ENCODE results near the gene VOPP1. TPM values are rescaled to one million over a fixed set of nuclear protein-coding genes. Genes with fewer than 3 reads are reported as not detected.

VOPP1 gene
- total RNA-seq, 1 experiment from 2014 or later: 60.2 TPM

GRCh38 chr7:55540226-55540858 is 32.0 kb downstream of the VOPP1 start:
- intact Hi-C loops (cut with micrococcal nuclease): no loop called here
- ChIA-PET POLR2A (ENCODE audit: unreplicated experiment) (no interaction called here), CTCF (no interaction called here)
- H3K9me2 ChIP-seq (replicated peaks; ENCODE audit: low read length): no peaks in the 10 kb centered on the region
- no peaks in the 10 kb centered on the region for H3F3A ChIP-seq (ENCODE audit: low read length, unreplicated experiment)
- H3K9me3 ChIP-seq (ENCODE audit: low read length): no peaks in the 10 kb centered on the region
- no peak for DNase-seq
- H3K4me2 ChIP-seq (ENCODE audit: low read length): no peak overlapping the region
- TF ChIP-seq EZH2 (IDR thresholded peaks at IDR 0.05; ENCODE audit: low read length, unreplicated experiment) (no peak), EZH2phosphoT487 (IDR thresholded peaks at IDR 0.05; ENCODE audit: borderline replicate concordance, low read length) (no peak), CTCF (conservative IDR thresholded peaks at IDR 0.05; ENCODE audit: low read depth, low read length) (no peak)
- no peak for ATAC-seq
- BruUV-seq (replicated peaks): no TSS peak
- H2AFZ ChIP-seq (ENCODE audit: low read length): no peak overlapping the region
- H3K36me3 ChIP-seq (ENCODE audit: low read depth, low read length): no peaks in the 10 kb centered on the region
- H4K20me1 ChIP-seq (ENCODE audit: low read length): no peaks in the 10 kb centered on the region; the same call in 1 of the 2 replicates
- H3K79me2 ChIP-seq (ENCODE audit: low read length): peaks cover 42% of the 10 kb centered on the region
- no peak overlapping the region for H3K27ac ChIP-seq (ENCODE audit: low read length)
- no peaks in the 10 kb centered on the region for H3K27me3 ChIP-seq (ENCODE audit: low read length)
- H3K4me1 ChIP-seq (ENCODE audit: insufficient read depth, low read length): peaks cover 4% of the 10 kb centered on the region
- H3K9ac ChIP-seq (ENCODE audit: low read length): no peak overlapping the region
- no peak overlapping the region for H3K4me3 ChIP-seq (ENCODE audit: low read length)

GRCh38 chr7:55539380-55539779 is 32.9 kb downstream of the VOPP1 start:
- ChIA-PET CTCF (no interaction called here), POLR2A (ENCODE audit: unreplicated experiment) (no interaction called here)
- ATAC-seq (no peak), DNase-seq (no peak)
- Histone ChIP-seq H3K9me3 (ENCODE audit: low read length) (no peaks in the 10 kb centered on the region), H3K27me3 (ENCODE audit: low read length) (no peaks in the 10 kb centered on the region), H3K36me3 (ENCODE audit: low read depth, low read length) (no peaks in the 10 kb centered on the region), H2AFZ (ENCODE audit: low read length) (no peak overlapping the region), H3K9ac (ENCODE audit: low read length) (no peak overlapping the region), H3K79me2 (ENCODE audit: low read length) (peaks cover 35% of the 10 kb centered on the region), H3K9me2 (replicated peaks; ENCODE audit: low read length) (no peaks in the 10 kb centered on the region), H3F3A (ENCODE audit: low read length, unreplicated experiment) (no peaks in the 10 kb centered on the region), H4K20me1 (ENCODE audit: low read length) (peaks cover 4% of the 10 kb centered on the region; the same call in 1 of the 2 replicates), H3K27ac (ENCODE audit: low read length) (no peak overlapping the region), H3K4me1 (ENCODE audit: insufficient read depth, low read length) (peaks cover 10% of the 10 kb centered on the region), H3K4me3 (ENCODE audit: low read length) (no peak overlapping the region), H3K4me2 (ENCODE audit: low read length) (no peak overlapping the region)
- intact Hi-C loops (cut with micrococcal nuclease): no loop called here
- TF ChIP-seq EZH2 (IDR thresholded peaks at IDR 0.05; ENCODE audit: low read length, unreplicated experiment) (no peak), EZH2phosphoT487 (IDR thresholded peaks at IDR 0.05; ENCODE audit: borderline replicate concordance, low read length) (no peak), CTCF (conservative IDR thresholded peaks at IDR 0.05; ENCODE audit: low read depth, low read length) (no peak)
- BruUV-seq (replicated peaks): no TSS peak

- Histone ChIP-seq H4K20me1 (ENCODE audit: low read length) (peaks cover 8% of the 10 kb centered on the region), H3K36me3 (ENCODE audit: low read depth, low read length) (no peaks in the 10 kb centered on the region), H3K9me2 (replicated peaks; ENCODE audit: low read length) (no peaks in the 10 kb centered on the region), H3K27ac (ENCODE audit: low read length) (no peak overlapping the region), H3K4me1 (ENCODE audit: insufficient read depth, low read length) (peaks cover 19% of the 10 kb centered on the region), H3F3A (ENCODE audit: low read length, unreplicated experiment) (peaks cover 6% of the 10 kb centered on the region), H3K27me3 (ENCODE audit: low read length) (no peaks in the 10 kb centered on the region), H2AFZ (ENCODE audit: low read length) (no peak overlapping the region), H3K4me3 (ENCODE audit: low read length) (no peak overlapping the region), H3K4me2 (ENCODE audit: low read length) (no peak overlapping the region), H3K9ac (ENCODE audit: low read length) (no peak overlapping the region), H3K9me3 (ENCODE audit: low read length) (no peaks in the 10 kb centered on the region), H3K79me2 (ENCODE audit: low read length) (peaks cover 31% of the 10 kb centered on the region)
- ChIA-PET CTCF (interaction anchor here (0.6 to 0.7 kb wide), 3 partner anchors 273 to 858 kb away, joined by 3 to 6 read pairs (median 3); no protein-coding TSS in a partner anchor), POLR2A (ENCODE audit: unreplicated experiment) (interaction anchor here (0.7 kb wide), 1 partner anchor 701 kb away, joined by 16 read pairs; no protein-coding TSS in a partner anchor)
- ATAC-seq: peak; percentile 38; the same call in 1 of the 2 replicates
- intact Hi-C loops (cut with micrococcal nuclease): no loop called here
- peak; percentile 45 for DNase-seq
- BruUV-seq (replicated peaks): no TSS peak
- TF ChIP-seq CTCF (conservative IDR thresholded peaks at IDR 0.05; ENCODE audit: low read depth, low read length) (no peak), EZH2 (IDR thresholded peaks at IDR 0.05; ENCODE audit: low read length, unreplicated experiment) (no peak), EZH2phosphoT487 (IDR thresholded peaks at IDR 0.05; ENCODE audit: borderline replicate concordance, low read length) (no peak)
Observed at GRCh38 chr7:55538538-55538937, 33.8 kb downstream of the VOPP1 start.
